Medulla oblongata (tissue), 1 donor: Measurements from ENCODE around the gene SH3YL1.
A peak's percentile ranks its signal among the peaks of the same experiment; 100 is the strongest.

Source experiments
- DNase-seq: peaks from one replicate; pipeline ENCODE4 v3.0.0-alpha.2; 2015; ENCODE audit errors: extremely low spot score

Gene SH3YL1

DNA sequence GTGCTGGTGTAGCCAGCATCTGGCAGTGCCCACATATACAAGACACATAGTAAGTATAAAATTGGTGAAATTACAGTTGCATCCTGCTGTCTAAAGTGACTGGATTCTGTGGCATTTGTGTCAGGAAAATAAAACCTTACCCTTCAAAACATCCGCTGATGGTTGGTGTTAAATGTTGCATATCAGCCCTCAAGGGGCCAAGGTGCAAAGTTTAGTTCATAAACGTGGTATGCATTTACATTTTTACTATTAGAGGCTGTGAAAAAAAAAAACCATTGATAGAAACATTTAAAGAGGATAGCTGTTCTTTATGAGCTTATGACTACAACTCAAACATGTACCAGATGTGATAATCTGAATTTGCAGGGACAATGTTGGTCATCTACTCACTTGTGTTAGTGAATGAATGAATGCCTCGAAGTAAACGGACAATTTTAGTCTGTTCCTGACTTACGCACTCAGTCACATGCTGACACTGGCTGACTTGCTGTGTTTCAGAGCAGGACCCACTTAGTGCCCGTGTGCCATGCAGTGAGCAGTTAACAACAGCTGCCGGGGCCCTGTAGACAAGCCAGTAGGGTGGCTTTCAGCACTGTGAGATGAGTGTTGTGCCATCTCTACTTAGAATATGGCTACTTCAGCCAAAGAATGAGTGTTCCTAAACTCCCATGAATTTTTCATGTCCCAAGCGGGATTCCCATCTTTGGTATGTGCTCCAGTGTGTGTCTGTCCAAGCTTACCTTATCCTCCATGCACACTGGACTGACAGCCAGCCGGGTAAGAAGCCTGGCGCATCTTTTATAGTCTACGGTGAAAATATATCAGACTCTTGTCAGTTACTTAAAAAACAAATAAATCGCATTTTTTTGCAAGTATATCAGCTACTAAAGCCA is 18.8 kb upstream of the SH3YL1 start:
- DNase-seq: no peak

DNA sequence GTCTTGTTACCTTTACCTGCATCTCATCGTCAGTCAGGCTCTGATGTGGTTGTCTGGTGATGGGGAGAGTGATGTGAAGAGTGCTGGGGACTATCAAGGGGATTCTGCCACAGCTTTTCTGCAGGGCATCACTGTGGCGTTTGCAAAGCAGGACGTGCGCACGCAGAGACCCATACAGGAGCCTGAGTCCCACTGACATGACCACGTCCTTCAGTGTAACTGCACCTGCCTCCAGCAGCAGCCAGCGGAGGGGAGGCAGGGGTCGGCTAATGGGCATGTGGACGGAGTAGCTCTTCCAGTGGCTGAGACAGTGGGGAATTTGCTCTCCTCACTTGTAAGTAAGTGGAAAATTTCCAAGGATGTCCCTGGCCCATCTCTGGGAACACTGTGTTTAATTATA is 17.5 kb upstream of the SH3YL1 start:
- no peak for DNase-seq

DNA sequence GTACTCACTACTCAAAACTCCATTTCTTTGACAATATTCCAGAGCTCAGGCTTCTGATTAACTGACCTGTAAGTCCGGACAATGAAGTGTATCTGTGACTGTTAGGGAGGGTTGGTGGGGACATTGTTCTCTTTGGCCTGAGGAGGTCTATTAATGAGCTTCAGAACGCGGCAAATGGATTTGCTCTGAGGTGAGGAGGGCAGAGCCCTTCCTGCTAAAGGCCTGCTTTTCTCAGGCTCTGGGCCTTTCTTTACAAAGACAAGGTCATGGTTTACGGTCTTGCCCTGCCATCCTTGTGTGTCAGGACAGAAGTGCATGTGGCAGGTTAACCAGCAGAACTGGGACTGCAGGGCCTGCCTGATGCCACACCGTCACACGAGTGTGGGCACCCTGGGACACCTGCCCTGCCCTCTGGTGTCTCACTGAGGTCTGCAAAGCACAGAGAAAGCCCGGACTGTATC is 16.8 kb upstream of the SH3YL1 start:
- DNase-seq: no peak

DNA sequence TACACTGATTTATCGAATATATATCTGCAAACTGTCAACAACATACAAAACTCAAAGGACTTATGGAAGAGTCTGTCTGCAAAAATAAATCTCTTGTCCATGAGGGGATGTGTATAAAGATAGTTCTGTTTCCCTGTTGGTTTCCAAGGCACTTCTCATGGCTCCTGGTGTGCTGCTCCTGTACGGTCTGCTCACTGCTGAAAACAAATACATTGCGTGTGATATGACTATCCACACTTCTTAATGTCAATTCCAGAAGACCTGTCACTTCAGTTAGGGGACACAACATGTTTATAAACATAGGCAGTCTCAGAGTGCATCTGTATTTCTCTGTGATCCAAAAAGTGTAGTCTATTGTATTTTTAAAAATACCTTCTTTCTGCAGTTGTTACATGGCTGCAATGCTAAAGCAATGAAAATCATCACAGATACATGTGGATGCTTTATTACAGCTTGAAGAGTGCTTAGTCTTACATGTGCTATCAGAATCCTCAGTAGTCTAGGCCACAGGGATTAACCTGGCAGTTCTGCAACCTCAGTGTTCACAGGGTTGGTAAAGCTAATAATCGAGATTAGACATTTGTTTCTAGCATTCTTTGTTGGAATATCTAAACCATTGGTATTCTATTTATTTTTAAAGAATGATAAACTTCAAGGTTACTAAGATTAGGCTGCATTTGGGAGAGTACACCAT is 16.3 kb upstream of the SH3YL1 start:
- DNase-seq: no peak

DNA sequence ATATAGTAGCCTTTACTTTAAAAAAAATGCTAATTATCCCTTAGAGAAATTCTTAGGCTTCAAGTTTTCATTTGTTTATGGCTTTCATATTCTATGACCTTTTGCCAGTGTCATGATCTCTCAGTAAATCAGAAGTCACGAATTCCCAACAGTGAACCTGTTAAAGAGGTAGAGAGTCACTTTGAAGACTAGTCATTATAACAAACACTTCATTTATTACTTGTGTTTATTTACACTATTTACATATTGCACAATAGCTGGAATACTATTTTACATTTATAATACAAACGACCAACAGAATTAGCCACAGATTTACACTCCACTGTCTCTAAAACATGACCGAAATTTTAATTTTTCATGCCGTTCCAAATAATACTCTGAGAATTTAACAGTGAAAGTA is 15.5 kb upstream of the SH3YL1 start:
- DNase-seq: no peak

DNA sequence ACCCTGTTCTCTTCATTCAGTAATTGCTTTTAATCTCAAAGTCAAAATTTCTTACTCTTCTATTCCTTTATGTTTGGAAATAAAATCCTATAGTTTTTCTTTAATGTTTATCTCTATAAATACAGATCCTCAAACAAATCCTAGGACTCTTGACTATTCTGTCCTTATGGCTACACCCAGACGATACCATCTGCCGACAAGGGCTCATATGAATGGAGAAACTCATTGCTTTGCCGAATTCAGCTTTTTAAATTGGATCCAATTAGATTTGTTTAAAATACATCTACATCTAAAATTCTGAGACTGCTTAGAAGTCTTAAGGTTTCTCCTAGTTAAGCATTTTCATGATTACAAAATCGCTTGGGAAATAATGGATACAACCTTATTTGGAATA is 15.1 kb upstream of the SH3YL1 start:
- no peak for DNase-seq

DNA sequence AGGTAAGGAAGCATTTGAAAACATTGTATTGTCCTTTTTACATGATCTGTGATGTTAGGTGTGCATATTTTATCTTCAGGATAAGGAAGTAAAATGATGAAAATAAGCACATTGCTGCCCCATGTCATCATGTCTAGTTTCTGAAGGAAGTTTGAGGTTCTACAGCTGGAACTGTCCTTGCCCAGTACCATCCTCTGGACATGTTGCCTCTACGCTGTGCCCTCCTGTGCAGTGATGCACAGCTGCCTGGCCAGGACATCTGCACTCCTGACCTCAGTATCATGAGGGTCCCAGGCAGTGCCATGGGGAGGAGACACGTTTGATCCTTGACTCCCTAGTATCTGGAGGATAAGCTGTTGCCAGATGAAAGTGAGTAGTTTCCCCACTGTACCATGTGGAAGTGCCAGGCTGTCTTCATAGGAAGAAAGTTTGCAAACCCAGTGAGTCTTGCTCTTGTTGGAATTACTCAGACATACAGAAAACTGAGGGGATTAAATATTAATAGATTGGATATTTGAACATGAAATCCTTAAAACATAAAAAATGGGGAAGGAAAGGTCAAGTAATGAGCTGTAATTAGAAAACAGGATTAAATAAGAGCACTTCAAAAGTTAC is 14.6 kb upstream of the SH3YL1 start:
- DNase-seq: no peak

DNA sequence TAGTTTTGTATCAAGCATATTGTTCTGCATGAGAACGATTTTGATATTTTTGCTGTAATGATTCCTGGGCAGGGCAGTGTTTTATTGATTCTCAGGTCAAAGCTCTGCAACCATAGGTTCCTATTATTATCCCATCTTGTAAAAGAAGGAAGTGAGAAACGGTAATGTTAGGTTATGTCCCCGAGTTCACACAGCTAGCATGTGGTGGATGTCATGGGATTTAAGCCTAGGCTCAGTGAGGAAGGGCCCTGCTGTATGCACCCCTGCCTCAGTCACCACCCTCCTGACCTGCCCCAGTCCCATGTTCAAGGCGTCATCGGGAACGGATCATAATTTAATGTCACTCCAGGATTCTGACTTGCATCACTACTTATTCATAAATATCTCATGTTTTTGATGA is 11.6 kb upstream of the SH3YL1 start:
- DNase-seq: peak; percentile 78

DNA sequence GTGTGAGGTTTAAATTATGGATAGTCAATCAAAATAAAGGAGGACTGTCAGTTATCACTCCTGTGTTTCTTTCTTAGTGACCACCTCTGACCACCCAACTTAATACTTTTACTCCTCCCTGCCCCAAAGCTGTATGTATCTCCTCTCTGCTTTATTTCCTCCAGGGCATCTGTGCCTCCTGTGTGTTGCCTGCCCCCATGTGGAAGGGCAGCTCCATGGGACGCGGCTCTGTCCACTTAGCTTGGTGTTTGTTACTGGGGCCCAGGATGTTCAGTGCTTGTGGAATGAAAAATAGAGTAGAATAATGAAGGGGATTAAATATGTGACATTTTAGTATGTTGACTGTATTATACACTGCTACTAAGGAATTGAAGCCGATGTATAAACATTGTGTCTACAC is 10.7 kb upstream of the SH3YL1 start:
- DNase-seq: no peak

DNA sequence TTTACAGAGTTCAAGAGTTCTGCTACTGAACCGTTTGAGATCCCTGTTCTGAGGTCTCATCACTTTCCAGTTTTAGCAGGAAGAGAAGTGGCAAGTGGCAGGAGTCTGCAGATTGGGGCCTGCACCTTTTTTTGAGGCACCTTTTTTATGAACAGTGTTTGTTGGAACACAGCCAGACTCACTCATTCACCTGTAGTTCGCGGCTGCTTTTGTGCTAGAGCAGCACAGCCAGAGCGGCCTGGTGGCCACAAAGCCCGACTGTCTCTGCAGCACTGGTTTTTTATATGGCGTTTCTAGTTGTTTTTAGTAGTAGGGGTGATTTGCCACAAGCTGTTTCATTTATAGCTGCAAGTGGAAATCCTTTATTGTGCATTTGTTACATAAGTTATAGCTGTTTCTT is 9.5 kb upstream of the SH3YL1 start:
- no peak for DNase-seq

DNA sequence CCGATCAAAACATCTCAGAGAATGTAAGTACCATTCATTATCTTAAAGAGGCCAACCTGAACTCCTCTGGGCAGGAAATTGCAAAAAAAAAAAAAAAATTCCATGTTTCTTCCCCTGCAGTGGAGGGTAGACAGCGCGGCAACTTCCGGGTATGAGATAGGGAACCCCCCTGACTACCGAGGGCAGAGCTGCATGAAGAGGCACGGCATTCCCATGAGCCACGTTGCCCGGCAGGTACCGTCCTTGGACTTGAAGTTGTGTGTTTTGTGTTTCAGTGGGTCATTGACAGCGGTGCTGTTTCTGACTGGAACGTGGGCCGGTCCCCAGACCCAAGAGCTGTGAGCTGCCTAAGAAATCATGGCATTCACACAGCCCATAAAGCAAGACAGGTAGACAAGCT is 8.1 kb upstream of the SH3YL1 start:
- no peak for DNase-seq

DNA sequence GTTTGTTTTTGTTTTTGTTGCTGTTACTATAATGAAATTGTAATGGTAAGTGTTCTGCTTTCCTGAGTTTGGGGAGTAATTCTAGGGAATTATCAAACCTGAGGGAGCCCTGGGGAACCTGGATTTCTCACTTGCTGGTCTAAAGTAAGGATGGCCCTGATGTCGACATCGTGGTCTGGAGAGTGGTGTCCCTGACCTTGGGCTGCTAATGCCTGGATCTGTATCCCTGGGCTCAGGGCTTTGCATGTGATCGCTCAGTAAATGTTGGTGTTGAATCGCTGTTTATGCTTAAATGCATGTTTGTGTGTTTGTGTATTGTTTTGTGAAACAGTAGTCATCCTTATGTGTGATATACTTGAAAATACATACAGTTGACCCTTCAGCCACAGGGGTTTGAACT is 7.0 kb upstream of the SH3YL1 start:
- no peak for DNase-seq

DNA sequence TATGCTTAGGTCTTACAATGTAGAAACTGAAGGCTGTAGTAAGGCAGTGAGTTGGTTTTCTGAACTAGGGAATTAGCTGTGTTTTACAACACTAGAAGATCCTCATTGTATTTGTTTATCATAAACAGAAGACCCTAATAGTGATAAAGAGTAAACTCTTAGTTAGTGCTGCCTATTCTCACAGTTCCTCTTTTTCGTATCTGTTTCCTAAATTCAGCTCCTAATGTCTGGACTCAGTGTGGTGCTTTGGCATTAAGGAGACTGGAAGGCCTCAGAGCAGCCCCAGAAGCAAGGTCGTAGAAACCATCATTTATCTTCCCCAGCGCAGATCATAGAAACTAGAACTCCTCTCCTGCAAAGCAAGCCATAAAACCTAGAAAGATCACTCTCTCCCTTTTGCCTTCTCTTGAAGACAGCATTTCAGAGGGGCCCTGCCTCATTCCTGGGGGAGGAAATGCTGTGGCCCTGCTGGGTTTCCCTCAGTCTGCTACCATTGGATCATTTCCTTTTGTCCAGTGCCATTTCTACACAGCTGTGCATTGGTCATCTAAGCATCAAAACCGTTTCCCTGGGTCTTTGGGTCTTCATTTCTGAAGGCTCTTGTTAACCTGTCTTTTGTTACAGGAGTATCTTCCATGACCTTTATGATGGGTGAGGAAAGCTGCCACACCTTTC is 5.7 kb upstream of the SH3YL1 start:
- DNase-seq: no peak

DNA sequence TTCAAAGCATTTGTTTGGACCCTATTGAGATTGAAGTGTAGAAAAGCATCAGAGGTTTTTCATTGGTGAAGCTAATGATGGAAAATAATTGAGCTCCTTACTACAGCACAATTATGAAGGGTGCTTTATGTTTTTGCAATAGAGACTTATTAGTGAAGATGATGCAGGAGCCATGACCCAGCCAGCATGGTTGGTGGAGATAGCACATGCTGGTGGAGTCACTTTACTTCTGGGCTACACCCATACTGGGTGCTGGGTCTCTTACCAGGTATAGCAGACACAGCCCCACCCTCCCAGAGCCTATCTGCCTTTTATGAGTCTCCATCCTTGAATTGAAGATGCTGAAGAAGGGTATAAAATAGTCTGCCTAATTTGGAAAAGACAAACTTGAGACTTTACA is 4.5 kb upstream of the SH3YL1 start:
- DNase-seq: no peak

DNA sequence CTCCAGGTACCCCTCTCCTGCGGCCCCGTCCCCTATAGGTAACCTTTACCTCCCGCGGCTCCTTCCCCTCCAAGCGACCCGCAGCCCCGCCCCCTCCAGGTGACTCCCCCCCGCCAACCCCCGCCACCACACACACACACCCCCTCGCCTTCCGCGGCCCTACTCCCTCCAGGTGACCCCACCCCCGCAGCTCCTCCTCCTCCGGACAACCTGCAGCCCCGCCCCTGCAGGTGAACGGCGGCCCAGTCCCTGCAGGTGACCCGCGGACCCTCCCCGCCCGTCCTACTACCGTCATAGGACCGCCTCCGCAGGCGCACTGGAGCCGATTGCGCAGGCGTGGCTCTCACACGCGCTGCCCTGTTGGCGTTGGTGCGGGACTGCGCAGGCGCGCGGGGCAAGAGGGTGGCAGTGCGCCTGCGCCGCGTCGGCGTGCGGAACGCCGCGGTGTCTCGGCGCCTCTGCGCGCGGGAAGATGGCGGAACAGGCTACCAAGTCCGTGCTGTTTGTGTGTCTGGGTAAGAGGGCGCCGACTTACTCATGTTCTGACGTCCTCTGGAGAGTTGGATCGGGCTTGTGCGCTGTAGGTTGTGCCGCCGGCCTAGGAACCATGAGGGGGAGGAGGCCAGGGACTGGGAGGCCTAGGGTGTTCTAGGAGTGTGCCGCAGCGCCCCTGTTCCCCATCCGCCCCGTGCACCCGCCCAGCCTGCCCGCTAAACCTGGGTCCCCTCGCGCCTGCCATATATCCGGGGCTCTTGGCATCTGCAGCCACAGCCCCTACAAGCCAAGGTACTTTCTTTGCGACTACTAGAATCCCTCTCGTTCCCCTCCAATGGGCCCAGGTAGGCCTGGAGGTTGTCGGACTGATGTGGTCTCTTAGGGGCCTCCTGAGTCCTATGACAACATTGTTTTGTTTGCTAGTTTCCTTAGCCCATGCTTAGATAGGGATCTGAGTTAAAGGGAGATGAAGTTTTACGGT is 949 bp upstream of the SH3YL1 start, which contains the start of gene ACP1:
Gene ACP1, plus strand, starts transcription at position 455 of the 976 bp plus-strand sequence. Its CDS starts 18 bp downstream, at position 473.
- peak; percentile 95 for DNase-seq

DNA sequence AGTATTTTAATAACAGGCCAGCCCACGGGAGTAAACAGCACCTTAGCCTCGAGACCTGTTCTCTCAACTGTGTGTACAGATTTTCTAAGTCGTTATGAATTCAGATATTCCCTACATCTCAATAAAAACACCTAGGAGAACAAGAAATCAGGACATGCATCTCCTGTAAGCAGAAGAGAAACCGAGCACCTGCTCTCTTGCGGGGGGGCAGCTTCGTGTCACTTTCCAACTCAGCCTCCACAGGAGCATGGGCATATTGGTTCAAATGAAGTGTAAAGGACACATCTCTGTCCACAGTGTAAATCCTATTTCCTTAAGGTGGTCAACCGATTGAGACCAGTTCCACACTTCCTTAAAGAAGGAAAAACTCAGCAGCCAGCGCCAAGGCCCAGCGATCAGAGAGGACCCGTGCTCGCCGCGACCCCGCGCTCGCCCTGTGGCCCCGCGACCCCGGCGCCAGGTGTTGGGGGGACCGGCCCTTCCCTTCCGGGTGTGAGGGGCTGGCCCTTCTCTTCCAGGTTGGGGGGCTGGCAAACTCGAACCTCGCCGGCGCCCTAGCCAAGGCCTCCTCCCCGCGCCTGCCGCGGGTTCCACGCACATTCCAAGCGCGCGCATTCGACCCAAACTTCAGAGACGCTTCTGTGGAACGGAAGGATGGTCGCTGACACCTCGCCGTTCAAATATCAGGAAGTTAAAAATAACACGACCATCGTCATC is 652 bp downstream of the SH3YL1 start:
- DNase-seq: no peak

DNA sequence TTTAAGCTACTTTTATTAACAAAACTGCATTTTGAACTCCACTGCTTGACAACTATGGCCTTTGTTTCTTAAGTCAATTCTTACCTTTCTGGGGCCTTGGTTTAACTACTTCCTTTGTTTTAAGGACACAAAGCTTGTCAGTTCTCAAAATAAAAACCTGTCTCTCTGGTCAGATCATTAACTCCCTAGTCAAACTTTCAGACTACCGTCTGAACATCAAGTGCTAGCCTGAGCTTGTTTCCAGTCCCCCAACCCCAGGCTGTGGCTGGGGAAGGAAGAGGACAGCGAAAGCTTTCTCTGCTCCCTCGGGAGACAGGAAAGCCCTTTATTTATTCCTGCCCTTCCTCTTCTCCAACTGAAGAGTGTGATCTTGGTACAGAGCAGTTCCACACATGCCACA is 1.7 kb downstream of the SH3YL1 start:
- DNase-seq: no peak

DNA sequence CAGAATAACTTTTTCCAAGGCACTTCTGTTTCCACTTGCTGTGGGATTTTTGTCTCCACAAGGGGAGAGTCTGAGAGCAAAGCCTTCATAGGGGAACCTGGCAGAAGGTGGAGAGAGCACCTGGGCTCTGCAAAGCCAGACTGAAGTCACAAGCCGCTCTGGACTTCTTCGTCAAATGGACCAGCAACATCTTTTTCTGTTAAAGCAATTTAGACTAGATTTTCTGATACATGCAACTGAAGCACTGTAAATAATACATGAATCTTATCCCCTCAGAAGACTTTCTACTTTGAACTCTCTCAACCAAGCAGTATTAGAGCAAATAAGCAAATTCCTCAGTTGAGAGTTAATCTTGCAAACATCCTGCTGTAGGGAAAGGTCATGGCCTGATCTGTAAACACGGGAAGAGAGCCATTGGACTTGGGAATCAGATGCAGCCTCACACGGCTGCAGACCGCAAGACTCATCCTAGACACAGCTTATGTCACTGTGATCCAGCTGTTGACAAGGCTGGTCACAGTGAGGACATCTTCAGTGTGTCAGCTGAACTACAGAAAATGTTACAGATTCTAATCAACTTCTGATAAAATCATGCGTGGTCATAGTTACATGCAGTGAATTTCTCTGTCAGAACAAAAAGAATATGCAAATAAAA is 3.2 kb downstream of the SH3YL1 start:
- peak; percentile 59 for DNase-seq

DNA sequence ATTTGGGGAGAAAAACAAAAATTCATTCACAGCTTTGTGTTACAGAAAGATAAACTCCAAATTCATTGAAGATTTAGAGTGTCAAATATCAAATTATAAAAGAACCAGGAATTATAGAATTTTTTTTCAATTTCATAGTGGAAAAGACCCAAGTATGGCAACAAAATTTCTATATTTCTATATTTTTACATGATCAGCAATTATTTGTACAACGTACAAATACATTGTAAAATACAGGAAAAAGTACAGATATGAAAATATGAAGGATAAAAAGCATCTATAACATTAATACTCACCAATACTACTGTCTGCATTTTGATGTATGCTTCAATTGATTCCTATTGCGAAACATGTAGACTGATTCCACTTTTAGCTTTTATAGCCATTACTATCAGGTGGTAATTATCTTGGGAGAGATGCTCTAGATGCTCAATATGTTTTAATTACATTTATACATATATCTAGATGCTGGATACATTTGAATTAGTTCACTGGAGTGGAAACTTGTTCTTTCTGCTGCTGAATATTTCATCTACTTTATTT is 4.0 kb downstream of the SH3YL1 start:
- no peak for DNase-seq
